Left kidney (tissue), 1 donor: ENCODE measurements around the gene RGS5. TPM values are rescaled to one million over a fixed set of nuclear protein-coding genes. Genes with fewer than 3 reads are reported as not detected.

Source experiments
- polyA plus RNA-seq: library from polyadenylated mRNA; unstranded; fragments of 120-200 nt; gene quantifications from one replicate; pipeline ENCODE4 v1.2.1, GENCODE V29; 2013; ENCODE audit not compliant: insufficient read length

The RGS5 gene
- polyA plus RNA-seq, 1 donor: 7.3 TPM

Other genes with a start within 250 kb of the RGS5 start
- 11.0 TPM for gene RGS4, start 133.6 kb downstream of the RGS5 start, polyA plus RNA-seq
- gene NUF2, start 119.0 kb upstream of the RGS5 start, polyA plus RNA-seq: 45.3 TPM